ENCODE data around the gene EFHD1.

DNA sequence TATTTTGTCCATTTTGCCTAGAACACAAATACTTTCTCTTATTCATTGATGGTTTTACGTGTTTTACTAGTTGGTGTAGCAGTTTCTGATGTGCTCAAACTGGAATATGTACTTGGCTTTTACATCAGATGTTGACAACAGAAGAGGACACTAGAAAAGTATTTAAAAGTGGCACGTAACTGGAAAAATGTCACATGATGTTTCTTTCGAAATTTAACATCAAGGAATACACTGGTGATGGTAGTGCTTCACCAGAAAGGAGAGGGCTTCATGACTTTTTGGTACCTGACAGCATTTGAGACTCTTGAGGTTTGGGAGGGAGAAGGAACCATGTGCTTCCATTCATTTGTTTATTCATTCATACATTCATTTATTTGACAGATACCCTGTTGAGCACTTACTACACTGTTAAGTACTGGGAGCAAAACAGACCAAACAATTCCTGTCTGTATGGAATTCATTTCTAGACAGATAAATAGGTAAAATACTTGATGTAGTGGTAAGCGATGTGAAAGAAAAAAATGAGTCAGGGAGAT, 65.2 kb downstream of the EFHD1 start:
- TF ChIP-seq, protein P1, sequence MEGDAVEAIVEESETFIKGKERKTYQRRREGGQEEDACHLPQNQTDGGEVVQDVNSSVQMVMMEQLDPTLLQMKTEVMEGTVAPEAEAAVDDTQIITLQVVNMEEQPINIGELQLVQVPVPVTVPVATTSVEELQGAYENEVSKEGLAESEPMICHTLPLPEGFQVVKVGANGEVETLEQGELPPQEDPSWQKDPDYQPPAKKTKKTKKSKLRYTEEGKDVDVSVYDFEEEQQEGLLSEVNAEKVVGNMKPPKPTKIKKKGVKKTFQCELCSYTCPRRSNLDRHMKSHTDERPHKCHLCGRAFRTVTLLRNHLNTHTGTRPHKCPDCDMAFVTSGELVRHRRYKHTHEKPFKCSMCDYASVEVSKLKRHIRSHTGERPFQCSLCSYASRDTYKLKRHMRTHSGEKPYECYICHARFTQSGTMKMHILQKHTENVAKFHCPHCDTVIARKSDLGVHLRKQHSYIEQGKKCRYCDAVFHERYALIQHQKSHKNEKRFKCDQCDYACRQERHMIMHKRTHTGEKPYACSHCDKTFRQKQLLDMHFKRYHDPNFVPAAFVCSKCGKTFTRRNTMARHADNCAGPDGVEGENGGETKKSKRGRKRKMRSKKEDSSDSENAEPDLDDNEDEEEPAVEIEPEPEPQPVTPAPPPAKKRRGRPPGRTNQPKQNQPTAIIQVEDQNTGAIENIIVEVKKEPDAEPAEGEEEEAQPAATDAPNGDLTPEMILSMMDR (conservative IDR thresholded peaks at IDR 0.05; ENCODE audit: low read depth, low read length): no peak
- no peak for TF ChIP-seq EZH2 (IDR thresholded peaks at IDR 0.05; ENCODE audit: borderline replicate concordance, low read depth, low read length, poor library complexity, severe bottlenecking)
